Measurements from ENCODE around the gene ATG5.
A peak's percentile ranks its signal among the peaks of the same experiment; 100 is the strongest.
"Not testable (repeated sequence)": the region's sequence is repeated elsewhere in the genome, so short reads cannot be mapped to it uniquely, and the experiment has no call there.

The ATG5 gene

GRCh38 chr6:106309766-106310373 is 15.7 kb downstream of the ATG5 start:
- no peak for DNase-seq

DNA sequence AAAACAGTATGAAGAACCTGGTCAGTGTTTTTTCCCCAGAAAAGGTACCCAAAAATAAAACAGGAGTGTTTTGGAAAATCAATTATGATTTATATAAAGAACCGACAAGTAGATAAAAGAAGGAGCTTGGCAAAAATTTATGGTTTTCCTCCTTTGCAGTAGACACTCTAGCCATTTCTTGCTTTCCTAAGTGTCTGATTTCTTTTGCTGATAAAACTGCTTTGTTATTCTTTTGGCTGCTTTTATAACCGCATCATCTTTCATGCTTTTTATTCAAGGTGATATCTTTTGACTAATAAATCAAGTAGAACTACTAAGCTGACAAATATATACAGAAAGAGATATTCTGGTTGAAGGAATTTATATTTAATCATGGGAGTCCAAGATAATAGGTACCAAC is 16.6 kb downstream of the ATG5 start:
- no peak for DNase-seq

- DNase-seq: no peak
Observed at GRCh38 chr6:106305740-106306139, 19.8 kb downstream of the ATG5 start.

DNA sequence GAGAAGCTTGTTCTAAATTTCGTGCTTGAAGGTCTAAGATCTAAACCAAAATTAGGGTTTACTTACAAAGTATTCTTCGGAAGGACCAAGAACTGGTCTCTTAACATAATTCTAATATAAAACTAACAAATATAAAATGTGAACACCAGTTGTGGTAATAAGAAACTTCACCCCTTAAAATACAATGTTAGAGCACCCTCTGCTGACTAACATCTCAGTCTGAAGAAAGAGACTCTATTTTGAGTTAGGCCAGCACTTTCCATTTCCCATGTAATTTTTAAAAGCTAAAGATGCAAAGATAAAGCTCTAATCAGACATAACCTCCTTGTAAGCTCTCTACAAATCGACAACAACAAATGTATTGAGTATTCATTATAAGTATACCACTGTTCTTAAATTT is 24.6 kb downstream of the ATG5 start:
- DNase-seq: peak; percentile 22

- no peak for DNase-seq
Observed at GRCh38 chr6:106300020-106300780, 25.4 kb downstream of the ATG5 start.

GRCh38 chr6:106293116-106293515 is 32.4 kb downstream of the ATG5 start:
- no peak for DNase-seq

GRCh38 chr6:106290954-106291353 is 34.6 kb downstream of the ATG5 start:
- DNase-seq: no peak

GRCh38 chr6:106290032-106290431 is 35.5 kb downstream of the ATG5 start:
- no peak for DNase-seq

DNA sequence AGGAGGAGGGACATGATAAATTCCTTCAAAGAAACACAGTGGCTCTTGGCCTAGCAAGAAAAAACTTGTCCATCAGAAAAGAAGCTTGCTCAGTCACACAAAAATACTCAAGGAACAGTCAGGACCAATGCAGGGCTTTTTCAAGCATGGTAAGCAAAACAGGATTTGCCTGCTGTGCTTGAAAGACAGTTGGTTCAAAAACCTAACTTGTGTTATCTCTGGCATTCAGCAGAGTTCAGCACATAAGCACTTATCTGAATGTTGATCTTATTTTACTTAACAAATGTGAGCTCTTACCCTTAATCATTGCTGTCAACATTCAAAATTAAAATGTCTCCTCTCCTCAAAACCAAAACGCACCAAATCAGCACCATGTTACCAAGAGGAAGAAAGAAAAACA is 38.3 kb downstream of the ATG5 start:
- DNase-seq: no peak

DNA sequence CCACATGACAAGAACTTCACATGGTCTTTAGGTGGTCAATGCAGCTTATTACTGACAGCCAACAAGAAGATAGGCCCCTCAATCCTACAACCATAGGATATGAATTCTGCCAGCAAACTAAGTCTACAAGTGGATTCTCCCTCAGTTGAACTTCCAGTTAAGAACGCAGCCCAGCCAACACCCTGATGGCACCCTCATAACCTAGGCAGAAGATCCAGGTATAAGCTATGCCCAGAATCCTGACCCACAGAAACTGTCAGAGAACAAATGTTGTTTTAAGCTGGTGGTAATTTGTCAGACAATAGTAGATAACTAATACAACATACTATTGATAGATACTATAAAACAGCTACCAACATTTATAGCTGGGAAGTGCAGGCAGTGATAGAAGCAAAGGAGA is 38.8 kb downstream of the ATG5 start:
- no peak for DNase-seq

GRCh38 chr6:106283481-106283880 is 42.1 kb downstream of the ATG5 start:
- no peak for DNase-seq

- DNase-seq: no peak
Observed at GRCh38 chr6:106281661-106282060, 43.9 kb downstream of the ATG5 start.

DNA sequence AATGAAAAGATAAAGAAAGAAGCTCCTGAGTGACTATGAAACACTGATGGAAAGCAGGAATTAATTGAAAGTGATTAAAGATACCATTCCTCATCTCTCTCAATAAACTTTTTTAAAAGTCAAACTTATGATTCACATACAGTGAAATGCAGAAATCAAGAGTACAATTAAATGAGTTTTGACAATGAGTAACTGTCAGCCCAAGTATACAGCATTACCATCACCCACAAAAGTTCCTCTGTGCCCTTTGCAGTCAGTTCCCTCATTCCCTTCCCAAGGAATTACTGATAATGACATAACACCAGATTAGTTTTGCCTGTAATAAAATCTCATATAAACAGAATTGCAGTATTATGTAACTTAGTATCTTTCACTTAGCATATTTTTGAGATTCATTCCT is 44.5 kb downstream of the ATG5 start:
- no peak for DNase-seq

- no peak for DNase-seq
Observed at GRCh38 chr6:106279179-106279578, 46.4 kb downstream of the ATG5 start.

DNA sequence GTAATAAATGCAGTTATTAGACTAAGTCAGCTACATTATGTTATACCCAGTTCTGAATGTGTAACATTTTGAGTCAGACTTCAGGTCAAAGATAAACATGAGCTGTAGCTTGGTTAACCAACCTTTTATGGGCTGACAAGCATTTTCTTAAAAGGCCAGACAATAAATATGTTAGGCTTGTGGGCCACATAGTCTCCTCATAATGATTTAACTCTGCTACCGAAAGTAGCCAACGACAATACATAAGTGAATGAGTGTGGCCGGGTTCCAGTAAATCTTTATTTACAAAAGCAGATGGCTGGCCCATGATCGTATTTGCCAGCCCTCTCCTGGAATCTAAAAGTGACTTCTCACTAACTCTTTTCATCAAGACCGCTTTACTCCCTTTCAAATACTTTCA is 49.9 kb downstream of the ATG5 start:
- DNase-seq: no peak

DNA sequence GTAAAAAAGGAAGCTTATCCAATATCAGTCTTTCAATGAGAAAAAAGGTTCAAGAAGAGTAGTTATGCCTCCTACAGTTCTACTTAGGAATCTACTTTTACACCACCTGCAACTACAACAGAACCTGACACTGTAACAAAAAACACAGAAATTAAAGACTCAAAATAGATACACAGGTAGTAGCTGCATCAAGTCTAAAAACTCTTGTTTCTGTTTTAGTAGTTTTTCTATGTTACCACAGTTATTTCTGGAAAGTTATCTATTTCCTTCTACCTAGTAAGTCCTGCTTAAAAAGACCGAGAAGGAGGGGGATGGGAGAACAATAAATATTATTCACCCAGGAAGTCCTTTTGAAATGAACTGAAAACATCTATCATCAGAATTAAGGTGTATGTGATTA is 52.5 kb downstream of the ATG5 start:
- DNase-seq: no peak

- no peak for DNase-seq
Observed at GRCh38 chr6:106272287-106272686, 53.3 kb downstream of the ATG5 start.

GRCh38 chr6:106270414-106270813 is 55.1 kb downstream of the ATG5 start:
- DNase-seq: no peak

DNA sequence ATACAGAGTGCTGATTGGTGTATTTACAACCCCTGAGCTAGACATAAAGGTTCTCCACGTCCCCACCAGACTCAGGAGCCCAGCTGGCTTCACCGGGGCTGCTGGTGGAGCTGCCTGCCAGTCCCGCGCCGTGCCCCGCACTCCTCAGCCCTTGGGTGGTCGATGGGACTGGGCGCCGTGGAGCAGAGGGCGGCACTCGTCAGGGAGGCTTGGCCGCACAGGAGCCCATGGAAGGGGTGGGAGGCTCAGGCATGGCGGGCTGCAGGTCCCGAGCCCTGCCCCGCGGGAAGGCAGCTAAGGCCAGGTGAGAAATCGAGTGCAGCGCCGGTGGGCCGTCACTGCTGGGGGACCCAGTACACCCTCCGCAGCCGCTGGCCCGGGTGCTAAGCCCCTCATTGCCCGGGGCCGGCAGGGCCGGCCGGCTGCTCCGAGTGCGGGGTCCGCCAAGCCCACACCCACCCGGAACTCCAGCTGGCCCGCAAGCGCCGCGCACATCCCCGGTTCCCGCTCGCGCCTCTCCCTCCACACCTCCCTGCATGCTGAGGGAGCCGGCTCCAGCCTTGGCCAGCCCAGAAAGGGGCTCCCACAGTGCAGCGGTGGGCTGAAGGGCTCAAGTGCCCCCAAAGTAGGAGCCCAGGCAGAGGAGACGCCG is 56.2 kb downstream of the ATG5 start:
- DNase-seq: not testable (repeated sequence)

DNA sequence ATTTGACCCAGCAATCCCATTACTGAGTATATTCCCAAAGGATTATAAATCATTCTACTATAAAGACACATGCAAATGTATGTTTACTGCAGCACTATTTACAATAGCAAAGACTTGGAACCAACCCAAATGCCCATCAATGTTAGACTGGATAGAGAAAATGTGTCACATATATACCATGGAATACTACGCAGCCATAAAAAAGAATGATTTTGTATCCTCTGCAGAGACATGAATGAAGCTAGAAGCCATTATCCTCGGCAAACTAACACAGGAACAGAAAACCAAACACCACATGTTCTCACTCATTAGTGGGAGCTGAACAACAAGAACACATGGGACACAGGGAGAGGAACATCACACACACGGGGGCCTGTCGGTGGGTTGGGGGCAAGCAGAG is 57.1 kb downstream of the ATG5 start:
- not testable (repeated sequence) for DNase-seq

- DNase-seq: not testable (repeated sequence)
Observed at GRCh38 chr6:106264433-106264832, 61.1 kb downstream of the ATG5 start.

GRCh38 chr6:106259748-106260147 is 65.8 kb downstream of the ATG5 start:
- not testable (repeated sequence) for DNase-seq

GRCh38 chr6:106258726-106259125 is 66.8 kb downstream of the ATG5 start:
- DNase-seq: no peak

GRCh38 chr6:106257195-106257594 is 68.4 kb downstream of the ATG5 start:
- DNase-seq: peak; percentile 29
